GM20000 (cell line): ENCODE measurements around the gene SLC5A1.

Experiments
- DNase-seq: peaks from one replicate; pipeline ENCODE4 v3.0.0; 2012; ENCODE audit warnings: low spot score
- CTCF ChIP-seq: IDR thresholded peaks from 2 replicates; pipeline ENCODE4 v1.5.1; 2012; ENCODE audit warnings: mild to moderate bottlenecking, control low read depth; ENCODE audit errors: extremely low read depth, missing control alignments

The SLC5A1 gene

DNA sequence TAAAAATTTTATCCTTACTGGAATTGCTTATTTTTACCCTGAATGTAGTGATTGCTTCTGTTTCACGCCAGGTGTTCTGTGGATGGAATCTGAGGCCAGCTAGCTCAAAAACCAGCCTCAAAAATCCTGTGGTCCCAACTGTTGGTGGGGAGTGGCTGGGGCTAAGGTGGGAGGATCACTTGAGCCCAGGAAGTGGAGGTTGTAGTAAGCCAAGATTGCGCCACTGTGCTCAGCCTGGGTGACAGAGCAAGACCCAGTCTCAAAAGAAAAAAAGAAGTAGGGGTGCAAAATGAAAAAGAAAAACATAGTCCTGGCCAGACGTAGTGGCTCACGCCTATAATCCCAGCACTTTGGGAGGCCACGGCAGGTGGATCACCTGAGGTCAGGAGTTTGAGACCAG lies 27.0 kb upstream of the SLC5A1 start:
- TF ChIP-seq CTCF, result no peak
- no peak for DNase-seq

DNA sequence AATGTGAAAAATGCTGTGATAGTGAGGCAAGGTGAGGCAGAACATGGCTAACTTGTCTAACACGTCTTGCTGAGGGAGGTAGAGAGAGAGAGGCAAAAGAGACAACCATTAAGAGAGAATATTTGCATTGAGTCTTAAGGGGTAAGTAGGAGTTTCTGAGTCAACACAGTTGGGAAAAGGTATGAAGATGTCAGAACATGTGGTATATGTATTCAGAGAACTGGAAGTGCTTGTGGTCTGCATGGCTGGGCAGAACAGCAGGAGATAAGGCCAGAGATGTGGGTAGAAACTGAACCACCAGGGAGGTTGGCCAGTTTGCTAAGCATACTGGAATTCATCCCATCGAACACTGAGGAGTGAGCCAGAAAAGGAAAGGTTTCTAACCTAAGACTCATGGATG lies 25.0 kb upstream of the SLC5A1 start:
- TF ChIP-seq CTCF, result no peak
- no peak for DNase-seq

DNA sequence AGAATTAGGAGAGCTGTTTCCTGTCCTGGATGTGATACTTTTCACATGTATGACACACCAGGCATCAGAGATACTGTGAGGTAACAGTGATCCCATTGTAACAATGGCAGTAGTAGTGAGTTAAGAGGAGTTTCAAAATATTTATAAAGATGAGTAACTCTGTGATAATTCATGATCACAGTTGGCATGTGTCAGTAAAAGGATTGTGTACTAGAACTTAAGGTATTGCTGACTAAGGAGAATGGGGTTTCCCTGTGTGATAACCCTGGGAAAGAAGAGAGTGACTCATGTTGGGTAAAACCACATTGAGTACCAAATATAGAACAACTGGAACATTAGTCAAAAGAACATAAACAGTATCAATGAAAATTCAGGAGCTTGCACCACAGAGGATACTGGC lies 22.9 kb upstream of the SLC5A1 start:
- TF ChIP-seq CTCF, result no peak
- no peak for DNase-seq

GRCh38 chr22:32021716-32022115 lies 21.3 kb upstream of the SLC5A1 start:
- no peak for DNase-seq
- no peak for TF ChIP-seq CTCF

GRCh38 chr22:32023251-32023827 lies 19.7 kb upstream of the SLC5A1 start:
- no peak for TF ChIP-seq CTCF
- DNase-seq, result no peak

DNA sequence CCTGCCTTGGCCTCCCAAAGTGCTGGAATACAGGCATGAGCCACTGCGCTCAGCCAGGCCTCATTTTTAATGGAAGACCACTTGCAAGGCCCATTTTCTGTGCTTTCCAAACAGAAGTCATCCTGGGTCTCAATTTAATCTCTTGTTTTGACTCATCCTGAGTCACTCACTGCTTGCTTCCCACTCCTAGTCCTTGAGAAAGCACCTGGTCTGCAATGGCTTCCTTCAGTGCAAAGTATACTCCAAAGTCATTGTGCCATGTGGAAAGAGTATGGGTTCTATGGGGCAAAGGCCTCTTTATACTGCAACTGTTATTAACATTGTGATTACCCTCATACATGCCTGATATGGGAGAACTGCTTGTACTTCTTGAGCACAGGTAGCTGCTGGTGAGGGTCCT lies 18.3 kb upstream of the SLC5A1 start:
- no peak for TF ChIP-seq CTCF
- DNase-seq, result no peak

DNA sequence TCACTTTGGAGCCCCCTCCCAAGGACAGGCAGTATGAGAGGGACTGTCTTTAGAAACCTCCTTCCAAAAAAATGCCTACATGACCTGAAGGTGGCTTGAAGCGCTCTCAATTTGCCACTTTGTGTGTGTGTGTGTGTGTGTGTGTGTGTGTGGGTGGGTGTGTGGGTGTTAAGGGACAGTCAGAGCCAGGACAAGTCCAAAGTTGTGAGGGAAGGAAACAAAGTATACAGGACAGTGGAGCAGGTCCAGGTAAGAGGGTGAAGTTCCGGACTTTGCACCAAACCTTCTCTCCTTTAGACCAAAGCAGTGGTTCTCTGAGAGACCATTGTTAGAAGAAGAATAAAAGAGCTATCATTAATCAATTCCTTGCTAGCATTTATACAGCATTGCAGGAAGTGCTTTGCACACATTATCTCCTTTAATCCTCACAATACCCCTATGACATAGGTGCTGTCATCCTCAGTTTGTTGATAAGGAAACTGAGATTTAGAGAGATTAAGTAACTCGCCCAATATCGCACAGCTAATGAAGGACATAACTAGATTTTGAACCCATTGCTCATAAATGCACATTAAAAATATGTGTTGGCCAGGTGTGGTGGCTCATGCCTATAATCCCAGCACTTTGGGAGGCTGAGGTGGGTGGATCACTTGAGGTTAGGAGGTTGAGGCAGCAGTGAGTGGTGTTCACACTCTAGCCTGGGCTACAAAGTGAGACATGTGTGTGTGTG lies 12.4 kb upstream of the SLC5A1 start:
- no peak for TF ChIP-seq CTCF
- DNase-seq, result no peak
